NCI-H1930 (cell line): ENCODE measurements around the gene RASAL3.
"Not testable (repeated sequence)": the region's sequence is repeated elsewhere in the genome, so short reads cannot be mapped to it uniquely, and the experiment has no call there.

Source experiments
- DNase-seq, 2 experiments: peaks; one replicate each; lab custom pipeline; 2025; lab: John Stamatoyannopoulos, UW

RASAL3 gene

GRCh38 chr19:15418579-15419412 lies 45.5 kb downstream of the RASAL3 start, which contains the start of gene AKAP8L:
Gene AKAP8L, minus strand, starts transcription at chr19:15418988. Its CDS starts 65 bp downstream, at chr19:15418923.
- peak; percentile 96 for DNase-seq

- DNase-seq: no peak
These were observed 46.1 kb downstream of the RASAL3 start for GRCh38 chr19:15418231-15418578.

- DNase-seq: no peak
These were observed 46.6 kb downstream of the RASAL3 start for GRCh38 chr19:15417699-15418098.

GRCh38 chr19:15412832-15413231 lies 51.5 kb downstream of the RASAL3 start:
- no peak for DNase-seq

- DNase-seq: not testable (repeated sequence)
These were observed 53.0 kb downstream of the RASAL3 start for GRCh38 chr19:15411351-15411750.

- no peak for DNase-seq
These were observed 59.5 kb downstream of the RASAL3 start for GRCh38 chr19:15404780-15405211.

GRCh38 chr19:15404097-15404779 lies 60.1 kb downstream of the RASAL3 start:
- no peak for DNase-seq

GRCh38 chr19:15403151-15403531 lies 61.2 kb downstream of the RASAL3 start:
- DNase-seq: no peak

GRCh38 chr19:15402411-15403150 lies 61.8 kb downstream of the RASAL3 start:
- no peak for DNase-seq
